HCT116 (cell line): ENCODE measurements around the gene CD248. TPM values are rescaled to one million over a fixed set of nuclear protein-coding genes. Genes with fewer than 3 reads are reported as not detected.

Experiments
- ATAC-seq: fragments of 200-7000 bp; cut with Tn5 transposase; 2 replicates; pipeline ENCODE4 v1.9.1; 2020; ENCODE audit warnings: mild to moderate bottlenecking, moderate library complexity
- BruUV-seq: library from RNA; stranded (reverse); fragments of 400-500 nt; replicated peaks from 2 replicates; lab custom pipeline; 2021; lab: Mats Ljungman, UMichigan
- CTCF ChIA-PET: fragments of 300-600 bp; sonication (Branson Sonifier 250); formaldehyde crosslinking; loops from one replicate; lab custom pipeline; 2021; ENCODE audit warnings: antibody characterized with exemption; lab: Charles Lee
- POLR2A ChIA-PET: fragments of 300-600, 350-600 bp; sonication (Branson Sonifier 250); formaldehyde crosslinking; loops from one replicate; lab custom pipeline; 2021; ENCODE audit warnings: antibody characterized with exemption; lab: Charles Lee
- RAD21 ChIA-PET, 2 experiments: fragments of 300-600 bp; sonication (Branson Sonifier 250); formaldehyde crosslinking; loops; one replicate each; lab custom pipeline; 2023; ENCODE audit warnings: low total read pairs in 2 of 2; ENCODE audit not compliant: uncharacterized antibody in 2 of 2, unreplicated experiment in 2 of 2, low non-redundant PET in 1 of 2; lab: Charles Lee
- DNase-seq: peaks from one replicate; pipeline ENCODE4 v3.0.0-alpha.2; 2010; ENCODE audit warnings: low read depth, low spot score
- H2AFZ ChIP-seq: fragments of 200-600 bp; shearing (Covaris generic), sonication (generic); 2 replicates; pipeline ENCODE4 v1.6.1; 2017; ENCODE audit warnings: low read depth, mixed run types, mixed read lengths, antibody characterized with exemption, low read length; ENCODE audit not compliant: poor library complexity, severe bottlenecking
- H3K27ac ChIP-seq: 2 replicates; pipeline ENCODE4 v1.5.1; 2012; ENCODE audit warnings: low read depth, low read length
- H3K27me3 ChIP-seq: fragments of 200-600 bp; sonication (generic); 2 replicates; pipeline ENCODE4 v1.6.1; 2016; ENCODE audit warnings: mixed run types, low read length, mixed read lengths; ENCODE audit not compliant: insufficient read depth
- H3K36me3 ChIP-seq, 2 experiments: fragments of 200-500 bp in 1 of 2; fragments of 200-600 bp in 1 of 2; sonication (Bioruptor generic) in 1 of 2; sonication (generic) in 1 of 2; 2 replicates each; pipeline versions ENCODE4 v1.5.1 to v1.6.1; 2014 to 2016; ENCODE audit warnings: low read length in 2 of 2, inconsistent platforms in 1 of 2, mixed read lengths in 1 of 2, mixed run types in 1 of 2; ENCODE audit not compliant: insufficient read depth in 2 of 2, control insufficient read depth in 1 of 2
- H3K4me1 ChIP-seq, 2 experiments: fragments of 200-600 bp in 1 of 2; sonication (generic) in 1 of 2; 2 replicates each; pipeline versions ENCODE4 v1.5.1 to v1.6.1; 2012 to 2017; ENCODE audit warnings: low read length in 2 of 2, inconsistent platforms in 1 of 2, mild to moderate bottlenecking in 1 of 2, mixed read lengths in 1 of 2, mixed run types in 1 of 2, moderate library complexity in 1 of 2; ENCODE audit not compliant: insufficient read depth in 2 of 2, control insufficient read depth in 1 of 2
- H3K4me2 ChIP-seq: fragments of 200-600 bp; sonication (generic); 2 replicates; pipeline ENCODE4 v1.6.1; 2017; ENCODE audit warnings: mixed run types, low read length, mixed read lengths
- H3K4me3 ChIP-seq, 2 experiments: fragments of 200-600 bp in 1 of 2; sonication (generic) in 1 of 2; replicated peaks in 1 of 2; 2 replicates each; pipeline ENCODE4 v1.5.1; 2011 to 2016; ENCODE audit warnings: low read length in 2 of 2, control low read depth in 1 of 2, low read depth in 1 of 2, mild to moderate bottlenecking in 1 of 2, mixed read lengths in 1 of 2, mixed run types in 1 of 2
- H3K79me2 ChIP-seq: fragments of 200-600 bp; sonication (generic); 2 replicates; pipeline ENCODE4 v1.6.1; 2017; ENCODE audit warnings: mild to moderate bottlenecking, mixed run types, low read length, moderate library complexity, mixed read lengths; ENCODE audit not compliant: insufficient read depth
- H3K9ac ChIP-seq: fragments of 200-600 bp; sonication (generic); 2 replicates; pipeline ENCODE4 v1.6.1; 2016; ENCODE audit warnings: low read length, mixed read lengths
- H3K9me2 ChIP-seq: fragments of 200-600 bp; sonication (generic), shearing (Covaris generic); 2 replicates; pipeline ENCODE4 v1.6.1; 2017; ENCODE audit warnings: mixed run types, mild to moderate bottlenecking, moderate library complexity; ENCODE audit not compliant: insufficient read depth
- H3K9me3 ChIP-seq, 2 experiments: fragments of 200-500 bp in 1 of 2; fragments of 200-600 bp in 1 of 2; sonication (Bioruptor generic) in 1 of 2; sonication (generic) in 1 of 2; 2 replicates each; pipeline ENCODE4 v1.6.1; 2014 to 2017; ENCODE audit warnings: low read length in 2 of 2, mixed read lengths in 2 of 2, inconsistent platforms in 1 of 2, low read depth in 1 of 2, mild to moderate bottlenecking in 1 of 2, mixed run types in 1 of 2, moderate library complexity in 1 of 2; ENCODE audit not compliant: control insufficient read depth in 1 of 2, insufficient read depth in 1 of 2
- H4K20me1 ChIP-seq: fragments of 200-600 bp; sonication (generic), shearing (Covaris generic); 2 replicates; pipeline ENCODE4 v1.6.1; 2017; ENCODE audit warnings: mixed run types, mild to moderate bottlenecking, moderate library complexity; ENCODE audit not compliant: insufficient read depth
- ATF3 ChIP-seq: IDR thresholded peaks from 2 replicates; pipeline ENCODE4 v1.6.1; 2012
- CBX3 ChIP-seq: IDR thresholded peaks from 2 replicates; pipeline ENCODE4 v1.6.1; 2012; ENCODE audit warnings: low read depth
- CEBPB ChIP-seq: IDR thresholded peaks from 2 replicates; pipeline ENCODE4 v1.6.1; 2012; ENCODE audit warnings: low read depth
- CTCF ChIP-seq, 3 experiments: fragments of 200-600 bp in 1 of 3; sonication (generic) in 1 of 3; IDR thresholded peaks in 2 of 3; conservative IDR thresholded peaks in 1 of 3; 2 replicates each; pipeline ENCODE4 v1.5.1; 2012 to 2017; ENCODE audit warnings: low read depth in 2 of 3, low read length in 2 of 3, antibody characterized with exemption in 1 of 3, borderline replicate concordance in 1 of 3, control low read depth in 1 of 3, mild to moderate bottlenecking in 1 of 3, mixed read lengths in 1 of 3, mixed run types in 1 of 3, moderate library complexity in 1 of 3; ENCODE audit not compliant: insufficient read depth in 1 of 3
- ELF1 ChIP-seq: IDR thresholded peaks from 2 replicates; pipeline ENCODE4 v1.6.1; 2012; ENCODE audit warnings: low read depth, borderline replicate concordance
- EZH2 ChIP-seq: fragments of 200-600 bp; sonication (generic); IDR thresholded peaks from 2 replicates; pipeline ENCODE4 v1.6.1; 2017; ENCODE audit warnings: antibody characterized with exemption, mixed run types
- EZH2phosphoT487 ChIP-seq: fragments of 200-600 bp; IDR thresholded peaks from 2 replicates; pipeline ENCODE4 v1.6.1; 2018; ENCODE audit warnings: antibody characterized with exemption, borderline replicate concordance
- FOSL1 ChIP-seq: IDR thresholded peaks from 2 replicates; pipeline ENCODE4 v1.6.1; 2012; ENCODE audit warnings: low read depth
- JUND ChIP-seq: IDR thresholded peaks from 2 replicates; pipeline ENCODE4 v1.6.1; 2012
- POLR2AphosphoS5 ChIP-seq: IDR thresholded peaks from 2 replicates; pipeline ENCODE4 v1.6.1; 2011; ENCODE audit warnings: mild to moderate bottlenecking, low read depth, low read length, moderate library complexity
- RAD21 ChIP-seq: IDR thresholded peaks from 2 replicates; pipeline ENCODE4 v1.6.1; 2012; ENCODE audit warnings: low read depth, mild to moderate bottlenecking
- REST ChIP-seq: IDR thresholded peaks from 2 replicates; pipeline ENCODE4 v1.6.1; 2012; ENCODE audit warnings: low read depth
- SP1 ChIP-seq: IDR thresholded peaks from 2 replicates; pipeline ENCODE4 v1.6.1; 2012; ENCODE audit warnings: low read depth
- SRF ChIP-seq: IDR thresholded peaks from 2 replicates; pipeline ENCODE4 v1.6.1; 2012; ENCODE audit warnings: low read depth
- YY1 ChIP-seq: IDR thresholded peaks from 2 replicates; pipeline ENCODE4 v1.6.1; 2011; ENCODE audit warnings: low read length, low read depth, moderate library complexity, mild to moderate bottlenecking; ENCODE audit not compliant: insufficient replicate concordance; ENCODE audit errors: extremely low read depth
- ZBTB33 ChIP-seq: IDR thresholded peaks from 2 replicates; pipeline ENCODE4 v1.6.1; 2011; ENCODE audit warnings: mild to moderate bottlenecking, low read length, moderate library complexity; ENCODE audit not compliant: insufficient replicate concordance; ENCODE audit errors: extremely low read depth
- ZNF274 ChIP-seq: fragments of 200-500 bp; sonication (Bioruptor generic); IDR thresholded peaks from 2 replicates; pipeline ENCODE4 v1.6.1; 2014; ENCODE audit warnings: mild to moderate bottlenecking, low read depth, low read length, inconsistent platforms
- intact Hi-C: fragments of 100-400 bp; cut with micrococcal nuclease; formaldehyde crosslinking; loops from 2 replicates; pipeline ENCODE4 v1.10.0; 2022
- total RNA-seq: library from RNA; stranded (reverse); gene quantifications from one replicate; pipeline ENCODE4 v1.2.1, GENCODE V29; 2021; ENCODE audit not compliant: unreplicated experiment

The CD248 gene
- total RNA-seq, 1 experiment from 2014 or later: 0.32 TPM

- no TSS peak for BruUV-seq
- intact Hi-C loops: no loop called here
- no peak for DNase-seq
Observed at GRCh38 chr11:66271816-66272215, 45.0 kb downstream of the CD248 start.

More at GRCh38 chr11:66271816-66272215, 45.0 kb downstream of the CD248 start:
- H3K9me3 ChIP-seq: no peaks in the 10 kb centered on the region
- POLR2A ChIA-PET: no interaction called here
- H3K27ac ChIP-seq: no peak overlapping the region
- no peak overlapping the region for H2AFZ ChIP-seq
- peaks cover 6 to 22% of the 10 kb centered on the region in 2 experiments for H3K4me1 ChIP-seq
- H3K27me3 ChIP-seq: no peaks in the 10 kb centered on the region
- H4K20me1 ChIP-seq: no peaks in the 10 kb centered on the region
- RAD21 ChIA-PET: no interaction called here
- no peak for ATAC-seq
- no peak overlapping the region for H3K4me3 ChIP-seq
- H3K36me3 ChIP-seq: peaks cover 18 to 20% of the 10 kb centered on the region in 2 experiments; a peak in 3 of 4 replicates
- no peak overlapping the region for H3K9ac ChIP-seq
- H3K4me2 ChIP-seq: no peak overlapping the region
- CTCF ChIA-PET: interaction anchor here (0.7 kb wide), 1 partner anchor 11 kb away, joined by 3 read pairs; no protein-coding TSS in a partner anchor
- peaks cover 31% of the 10 kb centered on the region for H3K79me2 ChIP-seq
- no peaks in the 10 kb centered on the region for H3K9me2 ChIP-seq
- TF ChIP-seq SP1 (no peak), JUND (no peak), ATF3 (no peak), FOSL1 (no peak), ZBTB33 (no peak), RAD21 (no peak), CEBPB (no peak), CBX3 (no peak), EZH2phosphoT487 (no peak), CTCF (IDR thresholded peaks at IDR 0.05 in 2 of 3, conservative IDR thresholded peaks at IDR 0.05 in 1 of 3; ENCODE audit: borderline replicate concordance in 1 of 3, insufficient read depth in 1 of 3, low read depth in 2 of 3, low read length in 2 of 3) (no peak), ZNF274 (no peak), YY1 (no peak), REST (no peak), SRF (no peak), POLR2AphosphoS5 (no peak), ELF1 (no peak), EZH2 (no peak)
